Measurements from ENCODE around the gene RALGAPB. TPM values are rescaled to one million over a fixed set of nuclear protein-coding genes. Genes with fewer than 3 reads are reported as not detected.

RALGAPB gene
- total RNA-seq, 2 donors from 2014 or later: 45.6 to 50.6 TPM

GRCh38 chr20:38433304-38433972 is 39.2 kb upstream of the RALGAPB start:
- H3K27ac ChIP-seq: no peak overlapping the region
- H3K4me1 ChIP-seq (replicated peaks): peaks cover under 1% of the 10 kb centered on the region
- TF ChIP-seq POLR2A (IDR thresholded peaks at IDR 0.05): no peak
- no peak for TF ChIP-seq POLR2AphosphoS5 (IDR thresholded peaks at IDR 0.05)
- TF ChIP-seq CTCF (IDR thresholded peaks at IDR 0.05): no peak
- H3K9me3 ChIP-seq: no peaks in the 10 kb centered on the region
- no peak for DNase-seq (ENCODE audit: low spot score)
- intact Hi-C loops (cut with DNase I): no loop called here
- H3K36me3 ChIP-seq: peaks cover 4 to 7% of the 10 kb centered on the region in 2 donors
- H3K4me3 ChIP-seq: peak overlapping the region in 1 of 2 donors; percentile 68
- no peaks in the 10 kb centered on the region for H3K27me3 ChIP-seq (replicated peaks; ENCODE audit: insufficient read depth)
- WGBS: 93% methylated on average over 9 of the region's 9 CpGs

GRCh38 chr20:38434301-38434741 is 38.3 kb upstream of the RALGAPB start:
- no peaks in the 10 kb centered on the region for H3K27me3 ChIP-seq (replicated peaks; ENCODE audit: insufficient read depth)
- intact Hi-C loops (cut with DNase I): no loop called here
- peak overlapping the region; percentile 17 to 60 for H3K27ac ChIP-seq
- 6% methylated on average over 16 of the region's 16 CpGs for WGBS
- H3K9me3 ChIP-seq: no peaks in the 10 kb centered on the region
- DNase-seq (ENCODE audit: low spot score): no peak
- peak overlapping the region; percentile 31 to 68 for H3K4me3 ChIP-seq
- no peak for TF ChIP-seq POLR2A (IDR thresholded peaks at IDR 0.05)
- no peak for TF ChIP-seq POLR2AphosphoS5 (IDR thresholded peaks at IDR 0.05)
- TF ChIP-seq CTCF (IDR thresholded peaks at IDR 0.05): no peak
- no peaks in the 10 kb centered on the region for H3K4me1 ChIP-seq (replicated peaks)
- H3K36me3 ChIP-seq: peaks cover 4 to 7% of the 10 kb centered on the region in 2 donors

GRCh38 chr20:38434770-38435554 is 37.7 kb upstream of the RALGAPB start, which contains the start of gene SNHG17:
Gene SNHG17 (minus strand): TSS chr20:38435328.
- Histone ChIP-seq H3K36me3 (peaks cover 0 to 7% of the 10 kb centered on the region in 2 donors), H3K4me3 (peak within 1 kb of the TSS; percentile 31 to 68), H3K4me1 (replicated peaks) (no peaks in the 10 kb centered on the region), H3K27me3 (replicated peaks; ENCODE audit: insufficient read depth) (no peaks in the 10 kb centered on the region), H3K9me3 (no peaks in the 10 kb centered on the region), H3K27ac (peak within 1 kb of the TSS; percentile 17 to 60)
- intact Hi-C loops (cut with DNase I): loop anchor here (1.0 kb wide), 1 partner anchor 11 kb away; no protein-coding TSS in a partner anchor
- DNase-seq (ENCODE audit: low spot score): peak; percentile 84
- TF ChIP-seq POLR2AphosphoS5 (IDR thresholded peaks at IDR 0.05) (peak; percentile 97), CTCF (IDR thresholded peaks at IDR 0.05) (peak; percentile 99), POLR2A (IDR thresholded peaks at IDR 0.05) (peak; percentile 53)
- WGBS: 2% methylated on average over 65 of the region's 65 CpGs

- Histone ChIP-seq H3K4me1 (replicated peaks) (no peaks in the 10 kb centered on the region), H3K36me3 (peaks cover 0 to 7% of the 10 kb centered on the region in 2 donors), H3K27ac (no peak overlapping the region), H3K4me3 (no peak overlapping the region), H3K9me3 (no peaks in the 10 kb centered on the region), H3K27me3 (replicated peaks; ENCODE audit: insufficient read depth) (no peaks in the 10 kb centered on the region)
- TF ChIP-seq POLR2AphosphoS5 (IDR thresholded peaks at IDR 0.05): no peak
- no peak for TF ChIP-seq CTCF (IDR thresholded peaks at IDR 0.05)
- no peak for TF ChIP-seq POLR2A (IDR thresholded peaks at IDR 0.05)
- DNase-seq (ENCODE audit: low spot score): no peak
- WGBS: 74% methylated on average over 6 of the region's 6 CpGs
- intact Hi-C loops (cut with DNase I): loop anchor here (1.0 kb wide), 1 partner anchor 11 kb away; no protein-coding TSS in a partner anchor
Measured at GRCh38 chr20:38435555-38435939, 37.1 kb upstream of the RALGAPB start.
